HepG2 (cell line): ENCODE measurements around the gene CCDC157. TPM values are rescaled to one million over a fixed set of nuclear protein-coding genes. Genes with fewer than 3 reads are reported as not detected.

ENCODE experiments used
- BCLAF1 ChIP-seq: fragments of 450-650 bp; IDR thresholded peaks from 2 replicates; pipeline ENCODE4 v1.6.1; 2017; ENCODE audit warnings: mild to moderate bottlenecking
- BHLHE40 ChIP-seq: IDR thresholded peaks from 2 replicates; pipeline ENCODE4 v1.6.1; 2011; ENCODE audit warnings: low read length, improper control_type of control experiment
- CSRNP1 ChIP-seq: sonication (generic); formaldehyde crosslinking; IDR thresholded peaks from 2 replicates; pipeline ENCODE4 v1.8.1; 2023; ENCODE audit warnings: mild to moderate bottlenecking, missing genetic modification reagents
- DNMT1 ChIP-seq: sonication (generic); formaldehyde crosslinking; IDR thresholded peaks from 2 replicates; pipeline ENCODE4 v1.5.1; 2020; ENCODE audit warnings: mild to moderate bottlenecking, missing genetic modification reagents
- FOSL2 ChIP-seq: sonication (generic); formaldehyde crosslinking; IDR thresholded peaks from 2 replicates; pipeline ENCODE4 v1.4.0; 2020; ENCODE audit warnings: missing genetic modification reagents
- HES4 ChIP-seq: sonication (generic); formaldehyde crosslinking; IDR thresholded peaks from 2 replicates; pipeline ENCODE4 v1.9.0; 2021; ENCODE audit warnings: mild to moderate bottlenecking, missing genetic modification reagents, borderline replicate concordance
- KDM5B ChIP-seq: sonication (generic); formaldehyde crosslinking; IDR thresholded peaks from 2 replicates; pipeline ENCODE4 v1.4.0; 2020; ENCODE audit warnings: missing genetic modification reagents, mild to moderate bottlenecking, borderline replicate concordance
- KMT2B ChIP-seq: IDR thresholded peaks from 2 replicates; pipeline ENCODE4 v1.6.1; 2016; ENCODE audit warnings: missing genetic modification reagents, missing compliant biosample characterization
- PBX2 ChIP-seq: IDR thresholded peaks from 2 replicates; pipeline ENCODE4 v1.6.1; 2016; ENCODE audit warnings: control low read depth
- POLR2AphosphoS5 ChIP-seq: IDR thresholded peaks from 2 replicates; pipeline ENCODE4 v1.6.1; 2012; ENCODE audit warnings: low read depth, low read length
- TBP ChIP-seq: sonication (generic); formaldehyde crosslinking; IDR thresholded peaks from 2 replicates; pipeline ENCODE4 v1.5.0; 2020; ENCODE audit warnings: missing genetic modification reagents
- YEATS2 ChIP-seq: sonication (generic); formaldehyde crosslinking; IDR thresholded peaks from 2 replicates; pipeline ENCODE4 v1.4.0; 2020; ENCODE audit warnings: missing genetic modification reagents, borderline replicate concordance
- ZFP91 ChIP-seq: sonication (generic); formaldehyde crosslinking; IDR thresholded peaks from 2 replicates; pipeline ENCODE4 v1.9.0; 2022; ENCODE audit warnings: missing genetic modification reagents, mild to moderate bottlenecking, borderline replicate concordance
- ZFY ChIP-seq: sonication (generic); formaldehyde crosslinking; IDR thresholded peaks from 2 replicates; pipeline ENCODE4 v1.4.0; 2020; ENCODE audit warnings: missing genetic modification reagents
- ZNF292 ChIP-seq: sonication (generic); formaldehyde crosslinking; IDR thresholded peaks from 2 replicates; pipeline ENCODE4 v1.8.1; 2022; ENCODE audit warnings: mild to moderate bottlenecking, low read depth, missing genetic modification reagents, borderline replicate concordance
- ZNF350 ChIP-seq: sonication (generic); formaldehyde crosslinking; IDR thresholded peaks from 2 replicates; pipeline ENCODE4 v1.4.0; 2020; ENCODE audit warnings: mild to moderate bottlenecking, low read depth, missing genetic modification reagents, borderline replicate concordance
- ZNF451 ChIP-seq: sonication (generic); formaldehyde crosslinking; IDR thresholded peaks from 2 replicates; pipeline ENCODE4 v1.5.0; 2020; ENCODE audit warnings: mild to moderate bottlenecking, missing genetic modification reagents
- ZNF468 ChIP-seq: sonication (generic); formaldehyde crosslinking; IDR thresholded peaks from 2 replicates; pipeline ENCODE4 v1.8.0; 2022; ENCODE audit warnings: mild to moderate bottlenecking, moderate library complexity, missing genetic modification reagents
- ZNF784 ChIP-seq: sonication (generic); formaldehyde crosslinking; IDR thresholded peaks from 2 replicates; pipeline ENCODE4 v1.5.1; 2020; ENCODE audit warnings: missing genetic modification reagents, mild to moderate bottlenecking, borderline replicate concordance
- ZNF790 ChIP-seq: sonication (generic); formaldehyde crosslinking; IDR thresholded peaks from 2 replicates; pipeline ENCODE4 v1.8.0; 2022; ENCODE audit warnings: missing genetic modification reagents, mild to moderate bottlenecking, borderline replicate concordance
- ZNF850 ChIP-seq: sonication (generic); formaldehyde crosslinking; conservative IDR thresholded peaks from 2 replicates; pipeline ENCODE4 v1.9.0; 2021; ENCODE audit warnings: mild to moderate bottlenecking, missing genetic modification reagents
- polyA plus RNA-seq, 8 experiments: library from polyadenylated mRNA; depleted of rRNA in 3 of 8; stranded (reverse) in 7 of 8; unstranded in 1 of 8; fragments of >200 nt; fragmentation: Illumina TruSeq in 4 of 8; extraction: Trizol in 4 of 8; gene quantifications; 2 replicates each; pipeline versions ENCODE4 v1.2.1 to v1.2.3, GENCODE V29; 2011 to 2016; ENCODE audit warnings: low read depth in 4 of 8, missing spikeins in 1 of 8, mixed read lengths in 1 of 8; ENCODE audit not compliant: insufficient read depth in 1 of 8
- total RNA-seq, 5 experiments: library from RNA; depleted of rRNA; stranded (reverse); fragments of >200 nt; fragmentation: Illumina TruSeq; extraction: Trizol; gene quantifications; 2 replicates each; pipeline ENCODE4 v1.2.3, GENCODE V29; 2016; ENCODE audit warnings: low read depth in 1 of 5

Gene CCDC157
- total and polyA plus RNA-seq, 2 of the 13 experiments (the other 11 are each of a cell fraction or from before 2014, with no cell fraction given) = 1.4 to 1.6 TPM

GRCh38 chr22:30326706-30327362 lies 30.0 kb upstream of the CCDC157 start, which contains the start of gene TBC1D10A (continued):
- TF ChIP-seq ZNF784 (CRISPR knock-in tag) (no peak), FOSL2 (CRISPR knock-in tag) (no peak), YEATS2 (CRISPR knock-in tag) (0 out of 2 replicates have a peak, but pooled peaks have one; percentile 19), HES4 (CRISPR knock-in tag) (no peak), KMT2B (peak; percentile 43; the same call in 1 of the 2 replicates), ZFP91 (CRISPR knock-in tag) (peak; percentile 60; the same call in 1 of the 2 replicates), ZNF292 (CRISPR knock-in tag) (no peak), DNMT1 (no peak), BHLHE40 (no peak), ZNF468 (CRISPR knock-in tag) (no peak), ZNF790 (CRISPR knock-in tag) (no peak), KDM5B (CRISPR knock-in tag) (no peak; the same call in 1 of the 2 replicates), PBX2 (peak; percentile 86), CSRNP1 (no peak), ZNF850 (CRISPR knock-in tag) (no peak), TBP (no peak), ZNF350 (CRISPR knock-in tag) (no peak), POLR2AphosphoS5 (peak; percentile 20; the same call in 1 of the 2 replicates), BCLAF1 (no peak), ZFY (peak; percentile 86), ZNF451 (CRISPR knock-in tag) (no peak)
